ENCODE data around the gene HBG1.

DNA sequence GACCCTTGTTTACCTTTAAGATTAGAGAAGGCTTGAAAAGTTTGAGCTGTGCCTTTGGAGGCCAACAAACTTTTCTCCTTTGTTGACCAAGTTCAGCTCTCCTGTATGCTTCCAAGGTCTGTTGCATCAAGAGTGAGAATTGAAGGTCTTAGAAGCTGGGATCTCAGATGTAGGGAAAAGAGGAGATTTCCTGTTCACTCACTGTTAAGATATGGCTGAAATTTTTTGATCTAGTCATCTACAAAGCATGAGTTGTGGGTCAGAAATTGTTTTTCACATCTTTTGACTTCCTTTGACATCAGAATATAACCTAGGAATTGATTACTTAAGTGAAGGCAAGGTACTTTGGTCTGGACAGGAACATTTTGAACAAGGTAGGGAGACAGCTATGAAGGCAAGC is 40.0 kb upstream of the HBG1 start:
- TF ChIP-seq, protein P1, sequence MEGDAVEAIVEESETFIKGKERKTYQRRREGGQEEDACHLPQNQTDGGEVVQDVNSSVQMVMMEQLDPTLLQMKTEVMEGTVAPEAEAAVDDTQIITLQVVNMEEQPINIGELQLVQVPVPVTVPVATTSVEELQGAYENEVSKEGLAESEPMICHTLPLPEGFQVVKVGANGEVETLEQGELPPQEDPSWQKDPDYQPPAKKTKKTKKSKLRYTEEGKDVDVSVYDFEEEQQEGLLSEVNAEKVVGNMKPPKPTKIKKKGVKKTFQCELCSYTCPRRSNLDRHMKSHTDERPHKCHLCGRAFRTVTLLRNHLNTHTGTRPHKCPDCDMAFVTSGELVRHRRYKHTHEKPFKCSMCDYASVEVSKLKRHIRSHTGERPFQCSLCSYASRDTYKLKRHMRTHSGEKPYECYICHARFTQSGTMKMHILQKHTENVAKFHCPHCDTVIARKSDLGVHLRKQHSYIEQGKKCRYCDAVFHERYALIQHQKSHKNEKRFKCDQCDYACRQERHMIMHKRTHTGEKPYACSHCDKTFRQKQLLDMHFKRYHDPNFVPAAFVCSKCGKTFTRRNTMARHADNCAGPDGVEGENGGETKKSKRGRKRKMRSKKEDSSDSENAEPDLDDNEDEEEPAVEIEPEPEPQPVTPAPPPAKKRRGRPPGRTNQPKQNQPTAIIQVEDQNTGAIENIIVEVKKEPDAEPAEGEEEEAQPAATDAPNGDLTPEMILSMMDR (IDR thresholded peaks at IDR 0.05): no peak
- TF ChIP-seq EZH2 (IDR thresholded peaks at IDR 0.05; ENCODE audit: borderline replicate concordance, insufficient read depth, low read depth, low read length, poor library complexity, severe bottlenecking): no peak
